Brain microvascular endothelial cell (primary cell): Measurements from ENCODE around the gene YIF1A.

ENCODE experiments used
- DNase-seq: peaks from one replicate; pipeline ENCODE4 v3.0.0-alpha.2; 2020
- H3K27ac ChIP-seq: fragments of 250-450 bp; sonication (Bioruptor Pico); 2 replicates; pipeline ENCODE4 v1.5.1; 2020; ENCODE audit warnings: mild to moderate bottlenecking, moderate library complexity
- H3K27me3 ChIP-seq: fragments of 250-450 bp; sonication (Bioruptor Pico); replicated peaks from 2 replicates; pipeline ENCODE4 v1.5.1; 2020; ENCODE audit warnings: mild to moderate bottlenecking
- H3K36me3 ChIP-seq: fragments of 250-450 bp; sonication (Bioruptor Pico); replicated peaks from 2 replicates; pipeline ENCODE4 v1.5.1; 2020; ENCODE audit warnings: mild to moderate bottlenecking
- H3K4me3 ChIP-seq: 2 replicates; pipeline ENCODE4 v1.5.1; 2011; ENCODE audit warnings: low read depth, mild to moderate bottlenecking, control low read depth, low read length, moderate library complexity
- CTCF ChIP-seq: IDR thresholded peaks from 2 replicates; pipeline ENCODE4 v1.5.1; 2011; ENCODE audit warnings: low read depth, mild to moderate bottlenecking, moderate library complexity, low read length, control low read depth, inconsistent platforms; ENCODE audit errors: missing control alignments
- in situ Hi-C: cut with HindIII; loops from 2 replicates; pipeline ENCODE4 v1.10.0; 2017; ENCODE audit warnings: low sequenced_read_pairs, low pct_ligation_motif_present

Gene YIF1A

GRCh38 chr11:66242095-66242765, 46.7 kb downstream of the YIF1A start:
- Histone ChIP-seq H3K4me3 (no peak overlapping the region), H3K27ac (no peak overlapping the region), H3K36me3 (peaks cover 78% of the 10 kb centered on the region), H3K27me3 (no peaks in the 10 kb centered on the region)
- TF ChIP-seq CTCF: no peak
- in situ Hi-C loops: no loop called here
- DNase-seq: no peak

GRCh38 chr11:66240781-66241136, 48.2 kb downstream of the YIF1A start:
- H3K36me3 ChIP-seq: peaks cover 83% of the 10 kb centered on the region
- in situ Hi-C loops: no loop called here
- no peak overlapping the region for H3K4me3 ChIP-seq
- no peak for TF ChIP-seq CTCF
- H3K27ac ChIP-seq: no peak overlapping the region
- no peaks in the 10 kb centered on the region for H3K27me3 ChIP-seq
- DNase-seq: no peak

- Histone ChIP-seq H3K27me3 (no peaks in the 10 kb centered on the region), H3K27ac (no peak overlapping the region), H3K36me3 (peaks cover 88% of the 10 kb centered on the region), H3K4me3 (no peak overlapping the region)
- in situ Hi-C loops: no loop called here
- no peak for DNase-seq
- TF ChIP-seq CTCF: no peak
Observed at GRCh38 chr11:66239998-66240780, 48.8 kb downstream of the YIF1A start.

GRCh38 chr11:66239511-66239910, 49.4 kb downstream of the YIF1A start:
- in situ Hi-C loops: no loop called here
- H3K36me3 ChIP-seq: peaks cover 88% of the 10 kb centered on the region
- no peak overlapping the region for H3K27ac ChIP-seq
- TF ChIP-seq CTCF: no peak
- DNase-seq: no peak
- H3K27me3 ChIP-seq: no peaks in the 10 kb centered on the region
- H3K4me3 ChIP-seq: no peak overlapping the region

- Histone ChIP-seq H3K27me3 (no peaks in the 10 kb centered on the region), H3K27ac (no peak overlapping the region), H3K4me3 (no peak overlapping the region), H3K36me3 (peaks cover 94% of the 10 kb centered on the region)
- no peak for TF ChIP-seq CTCF
- in situ Hi-C loops: no loop called here
- DNase-seq: no peak
Observed at GRCh38 chr11:66238786-66239413, 50.0 kb downstream of the YIF1A start.
